ENCODE results near the gene TRIM9.

TRIM9 gene

GRCh38 chr14:50985859-50986331 is 109.0 kb downstream of the TRIM9 start:
- no peak for DNase-seq (ENCODE audit: low read depth)
- no peak overlapping the region for H3K4me3 ChIP-seq (ENCODE audit: low read depth, low read length)
- no peak for TF ChIP-seq CTCF (IDR thresholded peaks at IDR 0.05; ENCODE audit: insufficient read depth, low read depth, low read length, missing control alignments)

DNA sequence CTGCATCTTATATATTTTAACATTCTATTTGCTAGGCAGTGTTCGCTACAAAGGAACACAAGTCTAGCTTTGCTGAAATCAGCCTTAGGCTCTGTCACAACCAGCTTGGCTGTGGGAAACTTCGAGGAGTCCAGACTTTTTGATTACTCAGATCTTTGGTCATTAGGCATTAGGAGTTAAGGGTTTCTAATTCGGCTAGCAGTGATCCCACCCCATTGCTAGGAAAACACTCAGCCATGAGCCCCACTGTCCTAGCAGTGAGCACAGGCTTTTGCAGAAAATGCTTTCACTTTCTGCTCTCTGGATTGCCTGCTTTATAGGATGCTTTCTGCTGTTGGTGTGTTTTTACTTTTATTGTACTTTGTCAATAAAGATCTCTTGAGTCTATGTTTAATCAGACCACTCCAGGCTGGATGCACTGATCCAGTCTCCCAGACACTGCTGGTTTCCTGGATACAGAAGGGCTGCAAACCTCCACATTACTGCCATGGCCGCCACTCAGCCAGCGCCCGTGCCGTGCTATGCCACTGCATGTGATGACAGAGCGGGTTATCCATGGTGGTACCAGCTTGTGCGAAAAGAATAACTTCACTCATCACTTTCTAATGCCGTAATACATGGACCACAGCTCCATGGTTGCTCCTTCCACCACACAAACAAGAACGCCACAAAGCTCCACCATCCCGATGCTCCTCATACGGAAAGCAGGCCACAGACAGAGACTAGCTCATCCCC is 109.6 kb downstream of the TRIM9 start:
- no peak for TF ChIP-seq CTCF (IDR thresholded peaks at IDR 0.05; ENCODE audit: insufficient read depth, low read depth, low read length, missing control alignments)
- no peak for DNase-seq (ENCODE audit: low read depth)
- peak overlapping the region; percentile 16; the same call in 1 of the 2 replicates for H3K4me3 ChIP-seq (ENCODE audit: low read depth, low read length)

GRCh38 chr14:50984036-50984710 is 110.7 kb downstream of the TRIM9 start:
- H3K4me3 ChIP-seq (ENCODE audit: low read depth, low read length): no peak overlapping the region
- DNase-seq (ENCODE audit: low read depth): no peak
- TF ChIP-seq CTCF (IDR thresholded peaks at IDR 0.05; ENCODE audit: insufficient read depth, low read depth, low read length, missing control alignments): no peak

- DNase-seq (ENCODE audit: low read depth): no peak
- H3K4me3 ChIP-seq (ENCODE audit: low read depth, low read length): no peak overlapping the region
- TF ChIP-seq CTCF (IDR thresholded peaks at IDR 0.05; ENCODE audit: insufficient read depth, low read depth, low read length, missing control alignments): no peak
Observed at GRCh38 chr14:50979941-50980850, 114.7 kb downstream of the TRIM9 start.

DNA sequence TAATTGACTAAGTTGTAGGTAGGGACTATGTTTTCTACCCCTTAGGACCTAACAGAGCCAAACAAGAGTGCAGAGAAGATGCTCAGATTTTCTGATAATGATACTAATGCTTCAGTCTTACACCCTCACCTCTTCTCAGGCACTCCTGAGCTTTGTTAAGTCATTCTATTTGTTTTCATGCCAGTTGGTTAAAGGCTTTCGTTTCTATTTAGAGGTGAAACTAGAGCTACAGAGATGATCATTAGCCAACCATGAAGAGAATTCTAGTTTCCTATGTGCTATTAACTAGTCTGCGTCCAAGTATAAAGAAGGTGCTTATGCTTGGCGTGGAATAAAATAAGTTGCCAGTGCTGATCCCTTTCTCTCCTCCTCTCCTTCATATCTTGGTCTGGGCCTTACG is 116.0 kb downstream of the TRIM9 start:
- H3K4me3 ChIP-seq (ENCODE audit: low read depth, low read length): no peak overlapping the region
- DNase-seq (ENCODE audit: low read depth): peak; percentile 78
- TF ChIP-seq CTCF (IDR thresholded peaks at IDR 0.05; ENCODE audit: insufficient read depth, low read depth, low read length, missing control alignments): no peak

GRCh38 chr14:50978529-50978871 is 116.4 kb downstream of the TRIM9 start:
- H3K4me3 ChIP-seq (ENCODE audit: low read depth, low read length): no peak overlapping the region
- DNase-seq (ENCODE audit: low read depth): no peak
- no peak for TF ChIP-seq CTCF (IDR thresholded peaks at IDR 0.05; ENCODE audit: insufficient read depth, low read depth, low read length, missing control alignments)
